ENCODE measurements around the gene TICRR. TPM values are rescaled to one million over a fixed set of nuclear protein-coding genes. Genes with fewer than 3 reads are reported as not detected.

Gene TICRR
- total and polyA plus RNA-seq, 2 donors (not counting 1 experiment from before 2014, with no cell fraction given): 0.05 to 0.07 TPM

DNA sequence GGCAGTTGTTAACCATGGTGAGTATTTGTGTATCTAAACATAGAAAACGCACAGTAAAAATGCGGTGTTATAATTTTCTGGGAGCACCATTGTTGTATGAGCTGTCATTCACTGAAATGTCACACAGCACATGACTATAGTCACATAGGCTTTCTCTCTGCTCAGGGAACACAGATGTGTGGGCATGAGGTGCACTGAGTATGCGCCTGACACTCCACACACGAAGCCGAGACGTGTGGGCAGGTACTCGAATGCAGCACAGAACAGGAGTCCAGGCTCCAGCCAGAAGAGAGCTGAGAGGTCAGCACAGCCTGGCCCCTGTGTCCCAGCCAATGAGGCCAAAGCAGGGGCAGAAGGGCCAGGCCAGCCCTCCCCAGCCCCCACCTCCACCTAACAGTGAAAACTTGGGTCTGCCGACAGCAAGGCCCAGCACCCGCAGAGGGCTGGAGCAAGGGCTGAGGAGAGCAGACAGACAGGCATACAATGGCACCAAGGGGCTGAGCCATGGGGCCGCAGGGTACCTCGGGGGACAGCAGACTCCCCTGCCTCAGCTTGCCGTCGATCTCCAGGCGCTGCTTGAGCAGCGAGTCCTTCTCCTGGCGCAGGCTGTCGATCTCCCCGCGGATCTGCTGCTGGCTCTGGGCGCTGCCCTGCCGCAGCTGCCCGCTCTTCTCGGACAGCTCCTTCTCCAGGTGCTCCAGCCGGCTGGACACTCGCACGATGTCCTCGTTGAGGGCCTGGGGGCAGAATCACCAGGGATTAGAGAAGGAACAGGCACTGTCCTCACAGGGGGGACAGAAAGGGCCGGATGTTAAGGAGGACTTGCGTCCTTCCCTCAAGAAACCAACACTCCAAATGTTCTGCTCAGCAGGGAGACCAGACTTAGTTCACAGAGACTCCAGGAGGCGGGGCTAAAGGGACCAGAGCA is 56.0 kb downstream of the TICRR start:
- H3K79me2 ChIP-seq (ENCODE audit: control insufficient read depth, insufficient read depth, low read length): no peaks in the 10 kb centered on the region
- peaks cover 0 to 12% (median 0%) of the 10 kb centered on the region in 3 donors for H3K9me3 ChIP-seq (ENCODE audit: control extremely low read depth in 1 of 3, control insufficient read depth in 2 of 3, insufficient read depth in 1 of 3, low read length in 2 of 3)
- no peaks in the 10 kb centered on the region for H3K4me1 ChIP-seq (ENCODE audit: control insufficient read depth in 2 of 2, insufficient read depth in 2 of 2, low read length in 2 of 2)
- DNase-seq (no peak), ATAC-seq (ENCODE audit: low read depth) (no peak)
- Mint-ChIP-seq H3K4me1 (no peaks in the 10 kb centered on the region), H3K4me3 (no peak overlapping the region), H3K9me3 (ENCODE audit: insufficient read depth) (no peaks in the 10 kb centered on the region), H3K27ac (no peak overlapping the region), H3K27me3 (no peaks in the 10 kb centered on the region)
- 94% methylated on average over 27 of the region's 30 CpGs for WGBS (ENCODE audit: insufficient coverage)
- no peaks in the 10 kb centered on the region for H3K27me3 ChIP-seq (replicated peaks in 1 of 4; ENCODE audit: control extremely low read depth in 1 of 4, control insufficient read depth in 3 of 4, insufficient read depth in 4 of 4, low read length in 3 of 4)
- no peak overlapping the region for H3K27ac ChIP-seq (ENCODE audit: low read length in 2 of 2)
- no peak overlapping the region for H3K4me3 ChIP-seq (ENCODE audit: control extremely low read depth in 1 of 5, extremely low read depth in 1 of 5, insufficient read depth in 1 of 5, low read depth in 2 of 5, low read length in 4 of 5)
- no peaks in the 10 kb centered on the region for H4K20me1 ChIP-seq (ENCODE audit: control insufficient read depth, insufficient read depth, low read length, poor library complexity, severe bottlenecking)
- H3K9ac ChIP-seq (ENCODE audit: low read length): no peak overlapping the region
- ChIA-PET CTCF (no interaction called here), POLR2A (no interaction called here)
- TF ChIP-seq CTCF (IDR thresholded peaks at IDR 0.05) (no peak), EZH2 (IDR thresholded peaks at IDR 0.05; ENCODE audit: borderline replicate concordance, insufficient read depth, low read depth, low read length, poor library complexity, severe bottlenecking) (no peak)
- H3K4me2 ChIP-seq (replicated peaks; ENCODE audit: low read depth, low read length, poor library complexity, severe bottlenecking): no peak overlapping the region
- no peaks in the 10 kb centered on the region for H3K36me3 ChIP-seq (replicated peaks in 1 of 2; ENCODE audit: control extremely low read depth in 1 of 2, control insufficient read depth in 1 of 2, extremely low read depth in 1 of 2, insufficient read depth in 2 of 2, low read length in 1 of 2)
- intact Hi-C loops (cut with micrococcal nuclease): no loop called here
- no peak overlapping the region for H2AFZ ChIP-seq (ENCODE audit: insufficient read depth, low read depth, low read length, poor library complexity, severe bottlenecking)

DNA sequence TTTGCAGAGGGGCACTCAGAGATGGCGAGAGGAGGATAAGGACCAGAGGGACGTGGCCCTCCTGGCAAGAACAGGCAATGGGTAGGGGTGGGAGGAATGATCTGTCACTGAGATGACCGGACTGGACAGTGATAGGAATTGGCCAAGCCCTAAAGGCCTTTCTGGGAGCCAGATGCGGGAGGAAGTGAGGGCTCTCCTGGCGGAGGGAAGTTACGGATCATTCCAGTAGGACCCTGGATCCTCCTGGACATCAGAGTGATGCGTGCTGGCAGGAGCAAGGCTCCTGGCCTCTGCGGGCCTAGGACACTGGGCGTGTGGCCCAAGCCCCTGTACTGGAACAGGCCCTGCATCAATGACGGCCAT is 56.6 kb downstream of the TICRR start:
- H3K4me1 ChIP-seq (ENCODE audit: control insufficient read depth in 2 of 2, insufficient read depth in 2 of 2, low read length in 2 of 2): no peaks in the 10 kb centered on the region
- no peaks in the 10 kb centered on the region for H3K79me2 ChIP-seq (ENCODE audit: control insufficient read depth, insufficient read depth, low read length)
- H3K9me3 ChIP-seq (ENCODE audit: control extremely low read depth in 1 of 3, control insufficient read depth in 2 of 3, insufficient read depth in 1 of 3, low read length in 2 of 3): peaks cover 0 to 12% (median 0%) of the 10 kb centered on the region in 3 donors
- H3K4me2 ChIP-seq (replicated peaks; ENCODE audit: low read depth, low read length, poor library complexity, severe bottlenecking): no peak overlapping the region
- H4K20me1 ChIP-seq (ENCODE audit: control insufficient read depth, insufficient read depth, low read length, poor library complexity, severe bottlenecking): no peaks in the 10 kb centered on the region
- Mint-ChIP-seq H3K4me3 (no peak overlapping the region), H3K27ac (no peak overlapping the region), H3K9me3 (ENCODE audit: insufficient read depth) (no peaks in the 10 kb centered on the region), H3K4me1 (no peaks in the 10 kb centered on the region), H3K27me3 (no peaks in the 10 kb centered on the region)
- DNase-seq: no peak
- H3K9ac ChIP-seq (ENCODE audit: low read length): no peak overlapping the region
- no peaks in the 10 kb centered on the region for H3K27me3 ChIP-seq (replicated peaks in 1 of 4; ENCODE audit: control extremely low read depth in 1 of 4, control insufficient read depth in 3 of 4, insufficient read depth in 4 of 4, low read length in 3 of 4)
- ChIA-PET POLR2A (no interaction called here), CTCF (no interaction called here)
- WGBS (ENCODE audit: insufficient coverage): 89% methylated on average over 9 of the region's 10 CpGs
- no peak overlapping the region for H2AFZ ChIP-seq (ENCODE audit: insufficient read depth, low read depth, low read length, poor library complexity, severe bottlenecking)
- no peak overlapping the region for H3K4me3 ChIP-seq (ENCODE audit: control extremely low read depth in 1 of 5, extremely low read depth in 1 of 5, insufficient read depth in 1 of 5, low read depth in 2 of 5, low read length in 4 of 5)
- no peaks in the 10 kb centered on the region for H3K36me3 ChIP-seq (replicated peaks in 1 of 2; ENCODE audit: control extremely low read depth in 1 of 2, control insufficient read depth in 1 of 2, extremely low read depth in 1 of 2, insufficient read depth in 2 of 2, low read length in 1 of 2)
- no peak for ATAC-seq (ENCODE audit: low read depth)
- intact Hi-C loops (cut with micrococcal nuclease): no loop called here
- TF ChIP-seq CTCF (IDR thresholded peaks at IDR 0.05): no peak
- no peak for TF ChIP-seq EZH2 (IDR thresholded peaks at IDR 0.05; ENCODE audit: borderline replicate concordance, insufficient read depth, low read depth, low read length, poor library complexity, severe bottlenecking)
- no peak overlapping the region for H3K27ac ChIP-seq (ENCODE audit: low read length in 2 of 2)
